ENCODE results near the gene NRSN2. TPM values are rescaled to one million over a fixed set of nuclear protein-coding genes. Genes with fewer than 3 reads are reported as not detected.
A peak's percentile ranks its signal among the peaks of the same experiment; 100 is the strongest.

NRSN2 gene
- 34.2 and 50.9 TPM in 2 replicates for total RNA-seq (ENCODE audit: low replicate concordance)

- peak; percentile 64 for DNase-seq (ENCODE audit: low read depth)
- TF ChIP-seq, protein P1, sequence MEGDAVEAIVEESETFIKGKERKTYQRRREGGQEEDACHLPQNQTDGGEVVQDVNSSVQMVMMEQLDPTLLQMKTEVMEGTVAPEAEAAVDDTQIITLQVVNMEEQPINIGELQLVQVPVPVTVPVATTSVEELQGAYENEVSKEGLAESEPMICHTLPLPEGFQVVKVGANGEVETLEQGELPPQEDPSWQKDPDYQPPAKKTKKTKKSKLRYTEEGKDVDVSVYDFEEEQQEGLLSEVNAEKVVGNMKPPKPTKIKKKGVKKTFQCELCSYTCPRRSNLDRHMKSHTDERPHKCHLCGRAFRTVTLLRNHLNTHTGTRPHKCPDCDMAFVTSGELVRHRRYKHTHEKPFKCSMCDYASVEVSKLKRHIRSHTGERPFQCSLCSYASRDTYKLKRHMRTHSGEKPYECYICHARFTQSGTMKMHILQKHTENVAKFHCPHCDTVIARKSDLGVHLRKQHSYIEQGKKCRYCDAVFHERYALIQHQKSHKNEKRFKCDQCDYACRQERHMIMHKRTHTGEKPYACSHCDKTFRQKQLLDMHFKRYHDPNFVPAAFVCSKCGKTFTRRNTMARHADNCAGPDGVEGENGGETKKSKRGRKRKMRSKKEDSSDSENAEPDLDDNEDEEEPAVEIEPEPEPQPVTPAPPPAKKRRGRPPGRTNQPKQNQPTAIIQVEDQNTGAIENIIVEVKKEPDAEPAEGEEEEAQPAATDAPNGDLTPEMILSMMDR (IDR thresholded peaks at IDR 0.05; ENCODE audit: insufficient read depth, low read length), result no peak
- peak within 1 kb of the TSS; percentile 86 for H3K4me3 ChIP-seq (ENCODE audit: low read depth, low read length)
These were observed at the start of gene NRSN2 for GRCh38 chr20:346640-347316. TSS of gene NRSN2 (plus strand) at chr20:347111. CDS start at chr20:349644, 2,533 bp downstream.

GRCh38 chr20:297925-298775 is 48.8 kb upstream of the NRSN2 start:
- TF ChIP-seq, protein P1 (IDR thresholded peaks at IDR 0.05; ENCODE audit: insufficient read depth, low read length), result no peak
- H3K4me3 ChIP-seq (ENCODE audit: low read depth, low read length), result peak overlapping the region; percentile 98
- peak; percentile 67 for DNase-seq (ENCODE audit: low read depth)

DNA sequence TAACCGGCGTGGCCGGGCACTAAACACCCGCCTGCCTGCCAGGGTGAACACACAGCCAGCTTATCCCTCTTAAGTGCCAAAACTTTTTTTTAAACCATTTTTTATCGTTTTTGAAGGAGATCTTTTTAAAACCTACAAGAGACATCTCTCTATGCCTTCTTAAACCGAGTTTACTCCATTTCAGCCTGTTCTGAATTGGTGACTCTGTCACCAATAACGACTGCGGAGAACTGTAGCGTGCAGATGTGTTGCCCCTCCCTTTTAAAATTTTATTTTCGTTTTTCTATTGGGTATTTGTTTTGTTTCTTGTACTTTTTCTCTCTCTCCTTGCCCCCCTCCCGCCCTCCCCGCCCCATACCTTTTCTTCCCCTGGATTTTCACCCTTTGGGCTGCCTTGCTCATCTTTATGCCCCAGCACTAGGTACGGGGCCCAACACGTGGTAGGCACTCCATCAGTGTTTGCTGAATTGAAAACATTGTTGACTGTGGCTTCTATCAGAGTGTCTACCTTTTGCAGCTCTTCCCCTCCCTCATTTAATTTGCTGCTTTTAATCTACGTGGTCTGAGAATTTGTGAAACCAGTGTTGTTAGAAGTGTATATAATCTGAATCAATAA is 48.0 kb upstream of the NRSN2 start:
- H3K4me3 ChIP-seq (ENCODE audit: low read depth, low read length), result peak overlapping the region; percentile 98
- no peak for DNase-seq (ENCODE audit: low read depth)
- TF ChIP-seq, protein P1 (IDR thresholded peaks at IDR 0.05; ENCODE audit: insufficient read depth, low read length), result no peak

GRCh38 chr20:300345-300990 is 46.4 kb upstream of the NRSN2 start:
- TF ChIP-seq, protein P1 (IDR thresholded peaks at IDR 0.05; ENCODE audit: insufficient read depth, low read length), result no peak
- H3K4me3 ChIP-seq (ENCODE audit: low read depth, low read length), result peak overlapping the region; percentile 98
- no peak for DNase-seq (ENCODE audit: low read depth)

DNA sequence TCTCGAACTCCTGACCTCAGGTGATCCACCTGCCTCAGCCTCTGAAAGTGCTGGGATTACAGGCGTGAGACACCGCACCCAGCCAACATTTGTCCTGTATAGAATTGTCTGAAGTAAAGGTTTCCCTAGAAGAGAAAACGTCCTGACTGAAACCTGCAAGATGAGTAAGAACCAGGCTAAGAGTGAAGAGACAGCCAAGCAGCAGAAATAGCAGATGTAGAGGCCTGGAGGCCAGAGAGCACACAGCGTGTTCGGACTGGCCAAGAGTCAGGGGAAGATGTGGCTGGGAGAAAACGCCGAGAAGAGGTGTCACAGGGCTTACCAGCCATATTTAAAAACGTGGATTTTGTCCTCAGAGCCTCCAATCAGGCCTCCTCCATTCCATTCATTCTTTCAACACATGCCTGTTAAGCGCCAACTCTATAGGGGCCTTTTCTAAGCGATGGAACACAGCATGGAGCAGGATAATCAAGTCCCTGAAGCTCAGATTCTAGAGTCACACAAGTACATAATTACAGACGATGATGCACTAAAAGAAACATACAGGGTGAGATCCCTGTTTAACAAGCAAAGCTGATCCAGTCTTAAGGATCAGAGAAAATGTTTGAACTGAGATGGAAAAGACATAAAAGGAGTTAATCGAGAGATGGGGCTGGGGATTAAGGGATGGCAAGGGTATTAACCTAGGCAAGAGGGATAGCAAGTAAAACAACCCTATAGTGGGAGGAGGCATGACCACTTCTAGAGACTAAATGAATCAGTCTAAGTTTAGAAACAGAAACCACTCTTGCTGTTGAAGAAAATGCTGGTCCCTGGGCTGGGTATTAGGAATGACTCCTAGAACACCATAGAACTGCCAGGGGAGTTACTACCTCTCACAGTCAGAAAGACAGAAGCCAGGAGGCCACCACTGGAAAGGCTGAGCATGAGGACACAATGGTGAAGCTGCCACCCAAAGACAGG is 44.7 kb upstream of the NRSN2 start:
- no peak overlapping the region for H3K4me3 ChIP-seq (ENCODE audit: low read depth, low read length)
- no peak for DNase-seq (ENCODE audit: low read depth)
- TF ChIP-seq, protein P1 (IDR thresholded peaks at IDR 0.05; ENCODE audit: insufficient read depth, low read length), result no peak

All from fibroblast of the aortic adventitia (primary cell).